A549 (cell line): ENCODE data around the gene TMEM200C.

Source experiments
- BHLHE40 ChIP-seq: IDR thresholded peaks from 2 replicates; pipeline ENCODE4 v1.6.1; 2012; ENCODE audit warnings: low read depth, low read length, inconsistent platforms
- E2F6 ChIP-seq: IDR thresholded peaks from 2 replicates; pipeline ENCODE4 v1.6.1; 2012; ENCODE audit warnings: low read depth, borderline replicate concordance
- ESRRA ChIP-seq: fragments of 150-350 bp; IDR thresholded peaks from 2 replicates; pipeline ENCODE4 v1.6.1; 2014; ENCODE audit warnings: mild to moderate bottlenecking, low read length, borderline replicate concordance
- HDAC2 ChIP-seq: fragments of 200-600 bp; sonication (generic); IDR thresholded peaks from 2 replicates; pipeline ENCODE4 v1.6.1; 2016
- HOXA7 ChIP-seq: fragments of 250-450 bp; sonication (Bioruptor Pico); IDR thresholded peaks from 2 replicates; pipeline ENCODE4 v1.5.0; 2020; ENCODE audit warnings: mild to moderate bottlenecking, moderate library complexity
- POLR2A ChIP-seq: IDR thresholded peaks from 2 replicates; pipeline ENCODE4 v1.6.1; 2012; ENCODE audit warnings: mild to moderate bottlenecking, low read length
- RCOR1 ChIP-seq: fragments of 150-350 bp; IDR thresholded peaks from 2 replicates; pipeline ENCODE4 v1.6.1; 2014; ENCODE audit warnings: antibody characterized with exemption, low read length, low read depth
- RFX5 ChIP-seq: fragments of 450-650 bp; IDR thresholded peaks from 2 replicates; pipeline ENCODE4 v1.7.1; 2014; ENCODE audit warnings: antibody characterized with exemption, mild to moderate bottlenecking, moderate library complexity
- TFCP2L1 ChIP-seq: fragments of 250-450 bp; sonication (Bioruptor Pico); IDR thresholded peaks from 2 replicates; pipeline ENCODE4 v1.5.0; 2021; ENCODE audit warnings: mild to moderate bottlenecking
- TF ChIP-seq, protein P1 (sequence below): IDR thresholded peaks from 2 replicates; pipeline ENCODE4 v1.6.1; 2012
- TF ChIP-seq, protein P2 (sequence below): fragments of >200 bp; sonication (Bioruptor Twin); formaldehyde crosslinking; IDR thresholded peaks from 3 replicates; pipeline ENCODE4 v1.5.1; 2016
- TF ChIP-seq, protein P3 (sequence below): fragments of 150-350 bp; IDR thresholded peaks from 2 replicates; pipeline ENCODE4 v1.6.1; 2014; ENCODE audit warnings: low read depth, mild to moderate bottlenecking, low read length

DNA sequence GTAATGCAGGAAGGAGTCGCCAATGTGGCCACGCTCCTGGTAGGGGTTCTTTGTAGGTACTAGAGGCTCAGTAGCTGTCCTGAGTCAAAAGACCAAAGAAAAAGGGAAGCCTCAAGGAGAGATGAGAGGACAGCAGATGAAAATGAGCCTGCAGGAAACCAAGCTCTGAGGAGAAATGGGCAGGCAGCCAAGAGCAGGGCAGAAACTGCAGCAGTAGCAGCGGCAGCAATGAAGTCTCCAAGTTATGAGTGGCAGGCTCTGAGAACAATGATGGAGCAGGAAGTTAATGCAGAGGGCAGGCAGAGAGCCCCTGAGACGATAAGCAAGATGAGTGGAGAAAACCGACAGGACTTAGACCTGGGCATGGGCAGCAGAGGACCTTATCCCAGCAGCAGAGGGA, 48.2 kb upstream of the TMEM200C start:
- TF ChIP-seq, protein P1, sequence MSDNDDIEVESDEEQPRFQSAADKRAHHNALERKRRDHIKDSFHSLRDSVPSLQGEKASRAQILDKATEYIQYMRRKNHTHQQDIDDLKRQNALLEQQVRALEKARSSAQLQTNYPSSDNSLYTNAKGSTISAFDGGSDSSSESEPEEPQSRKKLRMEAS: no peak
- TF ChIP-seq E2F6: no peak
- TF ChIP-seq, protein P2, sequence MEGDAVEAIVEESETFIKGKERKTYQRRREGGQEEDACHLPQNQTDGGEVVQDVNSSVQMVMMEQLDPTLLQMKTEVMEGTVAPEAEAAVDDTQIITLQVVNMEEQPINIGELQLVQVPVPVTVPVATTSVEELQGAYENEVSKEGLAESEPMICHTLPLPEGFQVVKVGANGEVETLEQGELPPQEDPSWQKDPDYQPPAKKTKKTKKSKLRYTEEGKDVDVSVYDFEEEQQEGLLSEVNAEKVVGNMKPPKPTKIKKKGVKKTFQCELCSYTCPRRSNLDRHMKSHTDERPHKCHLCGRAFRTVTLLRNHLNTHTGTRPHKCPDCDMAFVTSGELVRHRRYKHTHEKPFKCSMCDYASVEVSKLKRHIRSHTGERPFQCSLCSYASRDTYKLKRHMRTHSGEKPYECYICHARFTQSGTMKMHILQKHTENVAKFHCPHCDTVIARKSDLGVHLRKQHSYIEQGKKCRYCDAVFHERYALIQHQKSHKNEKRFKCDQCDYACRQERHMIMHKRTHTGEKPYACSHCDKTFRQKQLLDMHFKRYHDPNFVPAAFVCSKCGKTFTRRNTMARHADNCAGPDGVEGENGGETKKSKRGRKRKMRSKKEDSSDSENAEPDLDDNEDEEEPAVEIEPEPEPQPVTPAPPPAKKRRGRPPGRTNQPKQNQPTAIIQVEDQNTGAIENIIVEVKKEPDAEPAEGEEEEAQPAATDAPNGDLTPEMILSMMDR: no peak
- TF ChIP-seq POLR2A: no peak
- TF ChIP-seq HDAC2: no peak
- TF ChIP-seq HOXA7 (CRISPR knock-in tag): no peak
- TF ChIP-seq BHLHE40: no peak
- no peak for TF ChIP-seq TFCP2L1 (CRISPR knock-in tag)
- no peak for TF ChIP-seq RCOR1
- no peak for TF ChIP-seq ESRRA
- TF ChIP-seq, protein P3, sequence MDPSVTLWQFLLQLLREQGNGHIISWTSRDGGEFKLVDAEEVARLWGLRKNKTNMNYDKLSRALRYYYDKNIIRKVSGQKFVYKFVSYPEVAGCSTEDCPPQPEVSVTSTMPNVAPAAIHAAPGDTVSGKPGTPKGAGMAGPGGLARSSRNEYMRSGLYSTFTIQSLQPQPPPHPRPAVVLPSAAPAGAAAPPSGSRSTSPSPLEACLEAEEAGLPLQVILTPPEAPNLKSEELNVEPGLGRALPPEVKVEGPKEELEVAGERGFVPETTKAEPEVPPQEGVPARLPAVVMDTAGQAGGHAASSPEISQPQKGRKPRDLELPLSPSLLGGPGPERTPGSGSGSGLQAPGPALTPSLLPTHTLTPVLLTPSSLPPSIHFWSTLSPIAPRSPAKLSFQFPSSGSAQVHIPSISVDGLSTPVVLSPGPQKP: no peak
- TF ChIP-seq RFX5: no peak
